SKM-1 treated with dmso at 0.1 percent for 144 hours (cell line): ENCODE measurements around the gene NACC2.

Experiments
- DNase-seq: peaks from one replicate; lab custom pipeline; 2025; ENCODE audit not compliant: unreplicated experiment; lab: John Stamatoyannopoulos, UW

Gene NACC2

GRCh38 chr9:135965124-135965756 lies 129.8 kb downstream of the NACC2 start:
- no peak for DNase-seq

- DNase-seq: no peak
These were observed 131.2 kb downstream of the NACC2 start for GRCh38 chr9:135963938-135964337.

- no peak for DNase-seq
These were observed 131.8 kb downstream of the NACC2 start for GRCh38 chr9:135963338-135963737.

- no peak for DNase-seq
These were observed 132.3 kb downstream of the NACC2 start for GRCh38 chr9:135962696-135963307.

- no peak for DNase-seq
These were observed 133.0 kb downstream of the NACC2 start for GRCh38 chr9:135961811-135962695.

- peak; percentile 96 for DNase-seq
These were observed 133.8 kb downstream of the NACC2 start, which contains the start of gene UBAC1 for GRCh38 chr9:135961277-135961715. UBAC1 (minus strand) TSS chr9:135961373; CDS start chr9:135961162, 211 bp downstream.

- peak; percentile 27 for DNase-seq
These were observed 134.4 kb downstream of the NACC2 start for GRCh38 chr9:135960411-135961276.

GRCh38 chr9:135959814-135960213 lies 135.3 kb downstream of the NACC2 start:
- DNase-seq: no peak

- DNase-seq: no peak
These were observed 136.6 kb downstream of the NACC2 start for GRCh38 chr9:135958485-135958884.

- no peak for DNase-seq
These were observed 137.7 kb downstream of the NACC2 start for GRCh38 chr9:135957431-135957830.

- DNase-seq: no peak
These were observed 138.3 kb downstream of the NACC2 start for GRCh38 chr9:135956802-135957174.
